Stomach (tissue), 9 donors: Measurements from ENCODE around the gene LEFTY1. TPM values are rescaled to one million over a fixed set of nuclear protein-coding genes. Genes with fewer than 3 reads are reported as not detected.

Source experiments
- DNase-seq, 2 donors: peaks; one replicate each; pipeline versions ENCODE4 v3.0.0 to v3.0.0-alpha.2; 2013 to 2019
- H3K27ac ChIP-seq, 5 donors: fragments of 200-600 bp in 4 of 5; sonication (generic) in 4 of 5; one replicate each; pipeline ENCODE4 v1.5.1; 2013 to 2019; ENCODE audit warnings: mild to moderate bottlenecking in 1 of 5, moderate library complexity in 1 of 5
- H3K27me3 ChIP-seq, 3 donors: fragments of 200-600 bp; sonication (generic); one replicate each; pipeline ENCODE4 v1.5.1; 2017 to 2019; ENCODE audit warnings: mixed run types in 1 of 3
- H3K36me3 ChIP-seq, 4 donors: fragments of 200-600 bp; sonication (generic); 1 replicate in 3 of 4; 2 replicates in 1 of 4; pipeline ENCODE4 v1.5.1; 2016 to 2019
- H3K4me1 ChIP-seq, 4 donors: fragments of 200-600 bp; sonication (generic); one replicate each; pipeline ENCODE4 v1.5.1; 2016 to 2019
- H3K4me3 ChIP-seq, 4 donors: fragments of 200-600 bp; sonication (generic) in 3 of 4; one replicate each; pipeline ENCODE4 v1.5.1; 2016 to 2019; ENCODE audit warnings: mild to moderate bottlenecking in 1 of 4
- H3K9me3 ChIP-seq, 4 donors: fragments of 200-600 bp; sonication (generic); one replicate each; pipeline ENCODE4 v1.5.1; 2016 to 2019
- EP300 ChIP-seq: sonication (generic); formaldehyde crosslinking; IDR thresholded peaks from one replicate; pipeline ENCODE4 v1.6.1; 2017; ENCODE audit warnings: antibody characterized with exemption
- POLR2A ChIP-seq, 4 donors: fragments of 450-650 bp; IDR thresholded peaks; one replicate each; pipeline ENCODE4 v1.6.1; 2016; ENCODE audit warnings: antibody characterized with exemption in 4 of 4, control low read depth in 2 of 4, mild to moderate bottlenecking in 1 of 4, moderate library complexity in 1 of 4
- POLR2AphosphoS5 ChIP-seq, 3 donors: sonication (generic); formaldehyde crosslinking; IDR thresholded peaks; one replicate each; pipeline ENCODE4 v1.6.1; 2016; ENCODE audit warnings: antibody characterized with exemption in 3 of 3
- WGBS, 5 donors: extraction: QIAGEN DNeasy Blood & Tissue Kit in 3 of 5; methylation state at CpG; one replicate each; pipeline versions ENCODE4 v1.1.5 to v1.1.7; 2013 to 2018; 5-methylcytosine and 5-hydroxymethylcytosine counted together
- intact Hi-C: fragments of 100-400 bp; cut with DNase I; formaldehyde crosslinking; loops from one replicate; pipeline ENCODE4 v1.15.1; 2023; ENCODE audit warnings: low total_unique reads
- polyA plus RNA-seq, 3 donors: library from polyadenylated mRNA; stranded (reverse); fragments of 200-250 nt; gene quantifications; one replicate each; pipeline ENCODE4 v1.2.3, GENCODE V29; 2013
- total RNA-seq, 5 donors: library from RNA; depleted of rRNA; stranded (reverse); fragments of >200 nt; gene quantifications; one replicate each; pipeline versions ENCODE4 v1.1.0 to v1.2.3, GENCODE V29; 2014 to 2016
- TF ChIP-seq, protein P1 (sequence below), 7 experiments: fragments of 450-650 bp in 4 of 7; fragments of 200-600 bp in 3 of 7; sonication (generic) in 3 of 7; IDR thresholded peaks; one replicate each; pipeline ENCODE4 v1.5.1; 2016 to 2019; ENCODE audit warnings: antibody characterized with exemption in 7 of 7, control low read depth in 2 of 7, mild to moderate bottlenecking in 1 of 7
- donor health status: healthy with polysubstance abuse.
- donor health status: Bipolar disorder and iron deficiency.
- donor health status: healthy.

Gene LEFTY1
- total and polyA plus RNA-seq, 8 donors, result 0.37 to 499 (median 0.61) TPM; not detected in 3

DNA sequence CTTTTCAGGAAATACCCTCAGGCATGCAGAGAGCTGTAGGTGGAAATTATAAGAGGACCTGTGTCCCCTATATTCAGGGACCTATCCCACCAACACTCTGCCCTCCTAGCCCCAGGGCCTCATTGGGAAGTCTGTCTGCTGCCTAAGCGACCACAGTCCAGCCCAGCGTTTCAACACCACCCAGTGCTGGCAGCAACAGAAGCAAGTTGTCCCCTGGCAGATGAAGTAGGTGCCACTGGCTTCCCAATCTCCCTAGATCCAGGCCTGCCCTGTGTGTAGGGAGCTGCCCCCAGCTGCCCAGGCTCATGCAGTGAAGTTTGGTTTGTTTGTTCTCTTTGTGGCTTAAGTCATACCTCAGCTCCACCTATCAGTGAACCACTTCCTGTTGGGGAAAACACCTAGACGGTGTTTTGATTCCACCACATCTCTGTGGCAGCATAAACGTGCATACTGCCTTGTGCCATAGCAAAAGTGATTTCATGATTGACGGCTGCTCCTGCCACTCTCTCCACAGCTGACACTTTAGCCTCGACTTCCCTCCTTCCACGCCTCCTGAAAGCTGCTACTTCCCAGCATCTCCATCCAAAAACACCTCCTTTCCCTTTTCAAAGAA, 8.1 kb upstream of the LEFTY1 start:
- no peak for TF ChIP-seq EP300
- no peak for TF ChIP-seq POLR2A (IDR thresholded peaks at IDR 0.05)
- TF ChIP-seq, protein P1, sequence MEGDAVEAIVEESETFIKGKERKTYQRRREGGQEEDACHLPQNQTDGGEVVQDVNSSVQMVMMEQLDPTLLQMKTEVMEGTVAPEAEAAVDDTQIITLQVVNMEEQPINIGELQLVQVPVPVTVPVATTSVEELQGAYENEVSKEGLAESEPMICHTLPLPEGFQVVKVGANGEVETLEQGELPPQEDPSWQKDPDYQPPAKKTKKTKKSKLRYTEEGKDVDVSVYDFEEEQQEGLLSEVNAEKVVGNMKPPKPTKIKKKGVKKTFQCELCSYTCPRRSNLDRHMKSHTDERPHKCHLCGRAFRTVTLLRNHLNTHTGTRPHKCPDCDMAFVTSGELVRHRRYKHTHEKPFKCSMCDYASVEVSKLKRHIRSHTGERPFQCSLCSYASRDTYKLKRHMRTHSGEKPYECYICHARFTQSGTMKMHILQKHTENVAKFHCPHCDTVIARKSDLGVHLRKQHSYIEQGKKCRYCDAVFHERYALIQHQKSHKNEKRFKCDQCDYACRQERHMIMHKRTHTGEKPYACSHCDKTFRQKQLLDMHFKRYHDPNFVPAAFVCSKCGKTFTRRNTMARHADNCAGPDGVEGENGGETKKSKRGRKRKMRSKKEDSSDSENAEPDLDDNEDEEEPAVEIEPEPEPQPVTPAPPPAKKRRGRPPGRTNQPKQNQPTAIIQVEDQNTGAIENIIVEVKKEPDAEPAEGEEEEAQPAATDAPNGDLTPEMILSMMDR (IDR thresholded peaks at IDR 0.05), result no peak
- TF ChIP-seq POLR2AphosphoS5 (IDR thresholded peaks at IDR 0.05), result peak in 2 of 3 donors; percentile 76 to 83
- WGBS, 5 donors, result 23 to 53% (median 25%) methylated on average over 7 of the region's 7 CpGs
- peak; percentile 73 to 88 for DNase-seq
- Histone ChIP-seq H3K4me3 (no peak overlapping the region), H3K27me3 (no peaks in the 10 kb centered on the region), H3K4me1 (peaks cover 7 to 34% (median 21%) of the 10 kb centered on the region in 4 donors), H3K9me3 (no peaks in the 10 kb centered on the region), H3K36me3 (no peaks in the 10 kb centered on the region), H3K27ac (peak overlapping the region; percentile 76 to 84 (median 79))
- intact Hi-C loops, result no loop called here

DNA sequence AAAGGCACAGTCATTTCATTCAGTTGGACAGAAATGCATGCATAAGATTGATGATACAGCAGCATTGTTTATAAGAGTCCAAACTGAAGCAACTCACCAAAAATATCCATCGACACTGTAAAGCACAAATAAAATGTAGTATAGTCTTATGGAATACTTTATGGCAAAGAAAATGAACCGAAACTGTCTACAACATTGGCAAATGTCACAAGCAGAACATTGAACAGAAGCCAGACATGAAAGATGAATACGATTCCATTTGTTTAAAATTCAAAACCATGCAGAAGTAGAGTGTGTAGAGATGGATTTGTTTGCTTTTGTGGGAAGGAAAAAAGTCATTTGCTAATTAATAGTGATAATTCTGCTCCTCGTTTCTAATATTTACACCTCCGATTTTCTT, 7.5 kb upstream of the LEFTY1 start:
- H3K27me3 ChIP-seq, result no peaks in the 10 kb centered on the region
- TF ChIP-seq, protein P1 (IDR thresholded peaks at IDR 0.05), result no peak
- TF ChIP-seq POLR2AphosphoS5 (IDR thresholded peaks at IDR 0.05) (no peak), EP300 (no peak), POLR2A (IDR thresholded peaks at IDR 0.05) (no peak)
- no peaks in the 10 kb centered on the region for H3K9me3 ChIP-seq
- no peak overlapping the region for H3K4me3 ChIP-seq
- no peak for DNase-seq
- no peaks in the 10 kb centered on the region for H3K36me3 ChIP-seq
- intact Hi-C loops, result no loop called here
- WGBS, 5 donors, result 33 to 60% (median 44%) methylated on average over 5 of the region's 5 CpGs
- peaks cover 12 to 40% (median 24%) of the 10 kb centered on the region in 4 donors for H3K4me1 ChIP-seq
- H3K27ac ChIP-seq, result peak overlapping the region in 4 of 5 donors; percentile 76 to 84 (median 78)

DNA sequence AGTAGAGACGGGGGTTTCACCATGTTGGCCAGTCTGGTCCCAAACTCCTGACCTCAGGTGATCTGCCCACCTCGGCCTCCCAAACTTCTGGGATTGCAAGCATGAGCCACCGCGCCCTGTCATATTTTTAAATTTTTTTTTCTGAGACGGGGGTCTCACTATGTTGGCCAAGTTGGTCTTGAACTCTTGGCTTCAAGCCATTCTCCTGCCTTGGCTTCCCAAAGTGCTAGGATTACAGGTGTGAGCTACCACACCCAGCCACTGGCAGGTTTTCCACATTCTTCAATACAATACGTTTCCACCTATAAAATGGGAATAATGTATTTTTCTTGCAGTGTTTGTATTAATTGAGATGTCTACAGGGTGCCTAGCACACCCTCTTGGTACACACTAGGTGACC, 3.4 kb upstream of the LEFTY1 start:
- Histone ChIP-seq H3K4me1 (peaks cover 27 to 64% (median 29%) of the 10 kb centered on the region in 4 donors), H3K27ac (peak overlapping the region in 2 of 5 donors; percentile 75 to 87), H3K27me3 (no peaks in the 10 kb centered on the region), H3K4me3 (no peak overlapping the region), H3K36me3 (no peaks in the 10 kb centered on the region), H3K9me3 (no peaks in the 10 kb centered on the region)
- no peak for TF ChIP-seq POLR2A (IDR thresholded peaks at IDR 0.05)
- TF ChIP-seq POLR2AphosphoS5 (IDR thresholded peaks at IDR 0.05), result no peak
- TF ChIP-seq, protein P1 (IDR thresholded peaks at IDR 0.05), result no peak
- WGBS, 5 donors, result 76 to 88% (median 86%) methylated on average over 6 of the region's 6 CpGs
- intact Hi-C loops, result no loop called here
- no peak for DNase-seq

DNA sequence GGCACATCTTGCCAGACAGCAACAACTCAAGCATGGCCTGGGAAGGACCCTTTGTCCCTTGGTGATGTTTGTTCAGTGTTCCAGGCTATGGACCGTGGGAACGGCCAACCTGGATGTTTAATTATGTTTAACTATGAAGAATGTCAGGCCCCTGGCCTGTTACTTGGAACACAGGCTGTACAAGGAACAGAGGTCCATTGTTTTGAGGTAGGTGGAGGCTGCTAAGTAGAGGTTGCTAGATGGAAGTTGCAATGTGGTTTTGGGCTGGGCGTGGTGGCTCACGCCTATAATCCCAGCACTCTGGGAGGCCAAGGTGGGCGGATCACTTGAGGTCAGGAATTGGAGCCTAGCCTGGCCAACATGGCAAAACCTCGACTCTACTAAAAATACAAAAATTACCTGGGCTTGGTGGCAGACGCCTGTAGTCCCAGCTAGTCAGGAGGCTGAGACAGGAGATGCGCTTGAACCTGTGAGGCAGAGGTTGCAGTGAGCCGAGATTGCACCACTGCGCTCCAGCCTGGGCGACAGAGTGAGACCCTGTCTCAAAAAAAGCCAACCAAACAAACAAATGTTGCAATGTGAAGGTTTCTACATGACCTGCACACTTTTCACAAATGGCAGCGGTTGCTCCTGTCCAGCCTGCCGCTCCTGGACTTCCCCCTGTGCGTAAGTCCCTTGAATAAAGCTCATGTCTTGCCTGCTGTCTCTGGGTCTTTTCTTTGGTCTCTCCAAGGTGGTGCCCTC, 2.5 kb upstream of the LEFTY1 start:
- H3K27me3 ChIP-seq, result no peaks in the 10 kb centered on the region
- peak; percentile 71 to 75 for DNase-seq
- peak in 1 of 3 donors; percentile 65 for TF ChIP-seq POLR2AphosphoS5 (IDR thresholded peaks at IDR 0.05)
- no peak for TF ChIP-seq POLR2A (IDR thresholded peaks at IDR 0.05)
- peaks cover 20 to 60% (median 22%) of the 10 kb centered on the region in 4 donors for H3K4me1 ChIP-seq
- H3K36me3 ChIP-seq, result no peaks in the 10 kb centered on the region
- 62 to 70% (median 67%) methylated on average over 14 of the region's 14 CpGs for WGBS, 5 donors
- H3K4me3 ChIP-seq, result no peak overlapping the region
- H3K9me3 ChIP-seq, result no peaks in the 10 kb centered on the region
- intact Hi-C loops, result no loop called here
- peak overlapping the region; percentile 22 to 87 (median 76) for H3K27ac ChIP-seq
